WTC11 (cell line): Measurements from ENCODE around the gene GPR161.

Experiments
- CBFB ChIP-seq: sonication (generic); formaldehyde crosslinking; IDR thresholded peaks from 2 replicates; pipeline ENCODE4 v1.8.1; 2022; ENCODE audit warnings: mild to moderate bottlenecking, low read depth, missing genetic modification reagents
- CREM ChIP-seq: sonication (generic); formaldehyde crosslinking; IDR thresholded peaks from 2 replicates; pipeline ENCODE4 v1.8.1; 2022; ENCODE audit warnings: mild to moderate bottlenecking, missing genetic modification reagents, moderate library complexity
- CTCF ChIP-seq: fragments of 200-600 bp; IDR thresholded peaks from 2 replicates; pipeline ENCODE4 v1.8.0; 2022; ENCODE audit warnings: antibody characterized with exemption
- E2F1 ChIP-seq: sonication (generic); formaldehyde crosslinking; IDR thresholded peaks from 2 replicates; pipeline ENCODE4 v1.8.0; 2022; ENCODE audit warnings: mild to moderate bottlenecking, missing genetic modification reagents
- FOXJ3 ChIP-seq: sonication (generic); formaldehyde crosslinking; IDR thresholded peaks from 2 replicates; pipeline ENCODE4 v1.9.0; 2021; ENCODE audit warnings: missing genetic modification reagents, mild to moderate bottlenecking, borderline replicate concordance
- MAX ChIP-seq: sonication (generic); formaldehyde crosslinking; IDR thresholded peaks from 2 replicates; pipeline ENCODE4 v1.8.0; 2022; ENCODE audit warnings: mild to moderate bottlenecking, missing genetic modification reagents
- MYBL2 ChIP-seq: sonication (generic); formaldehyde crosslinking; IDR thresholded peaks from 2 replicates; pipeline ENCODE4 v1.8.1; 2023; ENCODE audit warnings: mild to moderate bottlenecking, moderate library complexity, missing genetic modification reagents
- TCF7 ChIP-seq: sonication (generic); formaldehyde crosslinking; IDR thresholded peaks from 2 replicates; pipeline ENCODE4 v1.8.0; 2022; ENCODE audit warnings: mild to moderate bottlenecking, low read depth, missing genetic modification reagents, moderate library complexity
- USF2 ChIP-seq: sonication (generic); formaldehyde crosslinking; IDR thresholded peaks from 2 replicates; pipeline ENCODE4 v1.8.1; 2023; ENCODE audit warnings: mild to moderate bottlenecking, missing genetic modification reagents, moderate library complexity
- ZNF232 ChIP-seq: sonication (generic); formaldehyde crosslinking; IDR thresholded peaks from 2 replicates; pipeline ENCODE4 v1.8.0; 2022; ENCODE audit warnings: mild to moderate bottlenecking, missing genetic modification reagents

- TF ChIP-seq CTCF (no peak), MYBL2 (CRISPR knock-in tag) (no peak), MAX (CRISPR knock-in tag) (no peak), TCF7 (CRISPR knock-in tag) (no peak), FOXJ3 (CRISPR knock-in tag) (no peak), E2F1 (CRISPR knock-in tag) (no peak), USF2 (CRISPR knock-in tag) (no peak), CBFB (no peak), CREM (CRISPR knock-in tag) (no peak), ZNF232 (CRISPR knock-in tag) (no peak)
Measured at GRCh38 chr1:168146160-168146539, 9.4 kb upstream of the GPR161 start.
